ENCODE results near the gene TCERG1L.

GRCh38 chr10:131183546-131184045, 127.9 kb downstream of the TCERG1L start:
- TF ChIP-seq SIN3A (IDR thresholded peaks at IDR 0.05; ENCODE audit: borderline replicate concordance, insufficient read depth, low read depth, low read length): no peak
- TF ChIP-seq, protein P1, sequence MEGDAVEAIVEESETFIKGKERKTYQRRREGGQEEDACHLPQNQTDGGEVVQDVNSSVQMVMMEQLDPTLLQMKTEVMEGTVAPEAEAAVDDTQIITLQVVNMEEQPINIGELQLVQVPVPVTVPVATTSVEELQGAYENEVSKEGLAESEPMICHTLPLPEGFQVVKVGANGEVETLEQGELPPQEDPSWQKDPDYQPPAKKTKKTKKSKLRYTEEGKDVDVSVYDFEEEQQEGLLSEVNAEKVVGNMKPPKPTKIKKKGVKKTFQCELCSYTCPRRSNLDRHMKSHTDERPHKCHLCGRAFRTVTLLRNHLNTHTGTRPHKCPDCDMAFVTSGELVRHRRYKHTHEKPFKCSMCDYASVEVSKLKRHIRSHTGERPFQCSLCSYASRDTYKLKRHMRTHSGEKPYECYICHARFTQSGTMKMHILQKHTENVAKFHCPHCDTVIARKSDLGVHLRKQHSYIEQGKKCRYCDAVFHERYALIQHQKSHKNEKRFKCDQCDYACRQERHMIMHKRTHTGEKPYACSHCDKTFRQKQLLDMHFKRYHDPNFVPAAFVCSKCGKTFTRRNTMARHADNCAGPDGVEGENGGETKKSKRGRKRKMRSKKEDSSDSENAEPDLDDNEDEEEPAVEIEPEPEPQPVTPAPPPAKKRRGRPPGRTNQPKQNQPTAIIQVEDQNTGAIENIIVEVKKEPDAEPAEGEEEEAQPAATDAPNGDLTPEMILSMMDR (IDR thresholded peaks at IDR 0.05): no peak

Measured in Panc1 (cell line).